ENCODE data around the gene PROZ.

PROZ gene

GRCh38 chr13:113142876-113143275 lies 15.6 kb upstream of the PROZ start:
- DNase-seq: peak; percentile 30

GRCh38 chr13:113143466-113144254 lies 14.8 kb upstream of the PROZ start:
- no peak for DNase-seq

GRCh38 chr13:113144255-113144629 lies 14.2 kb upstream of the PROZ start:
- no peak for DNase-seq

GRCh38 chr13:113145496-113145895 lies 13.0 kb upstream of the PROZ start:
- DNase-seq: no peak

GRCh38 chr13:113145911-113146598 lies 12.4 kb upstream of the PROZ start:
- no peak for DNase-seq

GRCh38 chr13:113146750-113147149 lies 11.7 kb upstream of the PROZ start:
- DNase-seq: no peak

GRCh38 chr13:113147206-113147605 lies 11.2 kb upstream of the PROZ start:
- no peak for DNase-seq

- DNase-seq: no peak
Measured at GRCh38 chr13:113148407-113148806, 10.0 kb upstream of the PROZ start.

- no peak for DNase-seq
Measured at GRCh38 chr13:113148940-113149503, 9.4 kb upstream of the PROZ start.

- DNase-seq: no peak
Measured at GRCh38 chr13:113149711-113150549, 8.5 kb upstream of the PROZ start.

GRCh38 chr13:113150550-113151365 lies 7.7 kb upstream of the PROZ start:
- DNase-seq: no peak

- DNase-seq: peak; percentile 33
Measured at GRCh38 chr13:113151745-113152690, 6.4 kb upstream of the PROZ start.

GRCh38 chr13:113152691-113152983 lies 5.8 kb upstream of the PROZ start:
- DNase-seq: no peak

GRCh38 chr13:113152984-113153809 lies 5.3 kb upstream of the PROZ start:
- DNase-seq: peak; percentile 87

- peak; percentile 66 for DNase-seq
Measured at GRCh38 chr13:113153810-113154748, 4.4 kb upstream of the PROZ start.

GRCh38 chr13:113155201-113155600 lies 3.2 kb upstream of the PROZ start:
- DNase-seq: no peak

- no peak for DNase-seq
Measured at GRCh38 chr13:113155982-113156655, 2.3 kb upstream of the PROZ start.

- DNase-seq: no peak
Measured at GRCh38 chr13:113157206-113157928, 1.1 kb upstream of the PROZ start.

All from retina (tissue), 1 donor.